Natural killer cell (primary cell): ENCODE measurements around the gene ZNF529. TPM values are rescaled to one million over a fixed set of nuclear protein-coding genes. Genes with fewer than 3 reads are reported as not detected.

Source experiments
- ATAC-seq, 3 donors: fragments of 150-1000 bp in 2 of 3; fragments of 200-7000 bp in 1 of 3; cut with Tn5 transposase; 1 replicate in 1 of 3; 2 replicates in 2 of 3; pipeline ENCODE4 v1.10.0; 2021; ENCODE audit warnings: mild to moderate bottlenecking in 2 of 3, moderate library complexity in 2 of 3
- DNase-seq, 2 donors: peaks; one replicate each; pipeline versions ENCODE4 v3.0.0 to v3.0.0-alpha.2; 2013 to 2021; ENCODE audit warnings: mixed read lengths in 1 of 2
- H3K27ac ChIP-seq: one replicate; pipeline ENCODE4 v1.5.1; 2013; ENCODE audit warnings: mild to moderate bottlenecking, low read length
- H3K27me3 ChIP-seq: one replicate; pipeline ENCODE4 v1.6.1; 2013; ENCODE audit warnings: low read length; ENCODE audit not compliant: control insufficient read depth, insufficient read depth
- H3K36me3 ChIP-seq: one replicate; pipeline ENCODE4 v1.6.1; 2013; ENCODE audit warnings: low read length; ENCODE audit not compliant: control insufficient read depth, insufficient read depth
- H3K4me1 ChIP-seq: one replicate; pipeline ENCODE4 v1.6.1; 2013; ENCODE audit warnings: low read length; ENCODE audit not compliant: control insufficient read depth, insufficient read depth
- H3K4me3 ChIP-seq: one replicate; pipeline ENCODE4 v1.5.1; 2013; ENCODE audit warnings: low read length
- H3K9me3 ChIP-seq: one replicate; pipeline ENCODE4 v1.6.1; 2013; ENCODE audit warnings: low read length; ENCODE audit not compliant: control insufficient read depth, insufficient read depth
- H3K27ac Mint-ChIP-seq, 2 donors: one replicate each; pipeline ENCODE4 v1.8.0; 2022; ENCODE audit warnings: mild to moderate bottlenecking in 2 of 2, mixed read lengths in 2 of 2, moderate library complexity in 1 of 2
- H3K27me3 Mint-ChIP-seq, 2 donors: one replicate each; pipeline ENCODE4 v1.8.0; 2022; ENCODE audit warnings: low read depth in 2 of 2, mixed read lengths in 2 of 2
- H3K36me3 Mint-ChIP-seq: one replicate; pipeline ENCODE4 v1.8.0; 2022; ENCODE audit warnings: mixed read lengths
- H3K4me1 Mint-ChIP-seq, 2 donors: one replicate each; pipeline ENCODE4 v1.8.0; 2022; ENCODE audit warnings: mixed read lengths in 2 of 2
- H3K4me3 Mint-ChIP-seq: one replicate; pipeline ENCODE4 v1.8.0; 2022; ENCODE audit warnings: mild to moderate bottlenecking, moderate library complexity, mixed read lengths
- H3K9me3 Mint-ChIP-seq, 2 donors: one replicate each; pipeline ENCODE4 v1.8.0; 2022; ENCODE audit warnings: mixed read lengths in 2 of 2
- WGBS: methylation state at CpG from one replicate; pipeline ENCODE4 v1.1.7; 2013; ENCODE audit warnings: missing lambda C conversion rate; ENCODE audit not compliant: insufficient coverage; 5-methylcytosine and 5-hydroxymethylcytosine counted together
- intact Hi-C: fragments of 100-400 bp; cut with micrococcal nuclease; formaldehyde crosslinking; loops from one replicate; pipeline ENCODE4 v1.14.2; 2022
- total RNA-seq, 4 donors: library from RNA; stranded (reverse); fragments of 120-200 nt in 1 of 4; gene quantifications; one replicate each; pipeline versions ENCODE4 v1.2.3 to v1.2.4, GENCODE V29; 2013 to 2022
- TF ChIP-seq, protein P1 (sequence below): fragments of 200-600 bp; IDR thresholded peaks from one replicate; pipeline ENCODE4 v1.8.0; 2022; ENCODE audit warnings: antibody characterized with exemption

ZNF529 gene
- total RNA-seq, 3 donors from 2014 or later (not counting 1 experiment from before 2014, with no cell fraction given): 23.5 to 36.4 (median 29.2) TPM

DNA sequence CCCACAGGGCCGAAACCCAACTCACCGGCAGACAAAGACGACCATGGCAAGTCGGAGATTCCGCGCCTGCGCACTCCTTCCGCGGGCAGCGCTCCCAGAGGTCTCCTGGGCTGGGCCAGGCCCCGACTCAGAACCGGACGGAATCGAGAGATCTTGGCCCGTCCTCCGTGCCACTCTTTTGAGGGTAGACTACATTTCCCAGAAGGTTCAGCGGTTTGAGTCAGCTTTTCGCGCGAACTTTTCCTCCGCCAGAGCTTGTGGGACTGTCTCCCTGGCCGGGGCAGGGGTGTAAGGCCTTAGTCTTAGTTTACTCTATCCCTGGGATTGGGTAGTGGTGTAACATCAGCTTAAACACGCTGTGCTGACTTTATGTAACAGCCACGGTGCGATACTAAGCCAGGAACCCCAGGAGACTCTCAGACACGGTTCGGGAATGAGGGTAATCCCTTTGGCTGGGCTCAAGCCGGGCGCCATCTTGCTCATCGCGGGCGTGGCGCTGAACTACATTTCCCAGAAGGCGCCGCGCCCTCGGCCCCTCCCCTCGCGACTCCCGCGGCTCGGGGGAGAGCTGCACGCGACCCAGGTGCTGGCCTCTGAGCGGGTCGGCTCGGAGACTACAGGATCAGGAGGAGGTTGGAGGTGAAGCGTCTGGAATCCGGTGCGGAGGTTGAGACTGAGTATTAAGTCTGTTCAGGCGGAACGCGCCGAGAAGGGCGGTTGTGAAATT, 44.7 kb downstream of the ZNF529 start, which contains the start of gene ZNF260:
ZNF260 (minus strand) TSS at position 78 of the 727 bp plus-strand sequence. CDS start 13,033 bp downstream, outside the sequence.
- DNase-seq (peak; percentile 90 to 94), ATAC-seq (peak; percentile 77 to 92 (median 84))
- H3K4me3 ChIP-seq: peak within 1 kb of the TSS; percentile 76
- peaks cover 5% of the 10 kb centered on the region for H3K9me3 ChIP-seq
- Mint-ChIP-seq H3K27me3 (no peaks in the 10 kb centered on the region), H3K4me3 (peak within 1 kb of the TSS; percentile 97), H3K36me3 (peaks cover 8% of the 10 kb centered on the region), H3K4me1 (peaks cover 27 to 30% of the 10 kb centered on the region in 2 donors), H3K9me3 (peaks cover 0 to 7% of the 10 kb centered on the region in 2 donors), H3K27ac (peak within 1 kb of the TSS; percentile 94 to 99)
- H3K27ac ChIP-seq: peak within 1 kb of the TSS; percentile 93
- under 1% methylated on average over 55 of the region's 55 CpGs for WGBS
- TF ChIP-seq, protein P1, sequence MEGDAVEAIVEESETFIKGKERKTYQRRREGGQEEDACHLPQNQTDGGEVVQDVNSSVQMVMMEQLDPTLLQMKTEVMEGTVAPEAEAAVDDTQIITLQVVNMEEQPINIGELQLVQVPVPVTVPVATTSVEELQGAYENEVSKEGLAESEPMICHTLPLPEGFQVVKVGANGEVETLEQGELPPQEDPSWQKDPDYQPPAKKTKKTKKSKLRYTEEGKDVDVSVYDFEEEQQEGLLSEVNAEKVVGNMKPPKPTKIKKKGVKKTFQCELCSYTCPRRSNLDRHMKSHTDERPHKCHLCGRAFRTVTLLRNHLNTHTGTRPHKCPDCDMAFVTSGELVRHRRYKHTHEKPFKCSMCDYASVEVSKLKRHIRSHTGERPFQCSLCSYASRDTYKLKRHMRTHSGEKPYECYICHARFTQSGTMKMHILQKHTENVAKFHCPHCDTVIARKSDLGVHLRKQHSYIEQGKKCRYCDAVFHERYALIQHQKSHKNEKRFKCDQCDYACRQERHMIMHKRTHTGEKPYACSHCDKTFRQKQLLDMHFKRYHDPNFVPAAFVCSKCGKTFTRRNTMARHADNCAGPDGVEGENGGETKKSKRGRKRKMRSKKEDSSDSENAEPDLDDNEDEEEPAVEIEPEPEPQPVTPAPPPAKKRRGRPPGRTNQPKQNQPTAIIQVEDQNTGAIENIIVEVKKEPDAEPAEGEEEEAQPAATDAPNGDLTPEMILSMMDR: no peak
- H3K27me3 ChIP-seq: no peaks in the 10 kb centered on the region
- peaks cover 7% of the 10 kb centered on the region for H3K36me3 ChIP-seq
- intact Hi-C loops: loop anchor here (1.0 to 2.0 kb wide), 11 partner anchors 39 to 1066 kb away; partner anchors contain the start of genes ZNF345, ZNF382, ZNF461 and ZNF527
- peaks cover 17% of the 10 kb centered on the region for H3K4me1 ChIP-seq

GRCh38 chr19:36527873-36528193, 45.3 kb downstream of the ZNF529 start:
- H3K27me3 Mint-ChIP-seq: no peaks in the 10 kb centered on the region
- no peaks in the 10 kb centered on the region for H3K27me3 ChIP-seq
- peaks cover 3 to 11% of the 10 kb centered on the region in 2 donors for H3K9me3 Mint-ChIP-seq
- peak overlapping the region; percentile 93 for H3K27ac ChIP-seq
- H3K4me3 ChIP-seq: peak overlapping the region; percentile 76
- peaks cover 8% of the 10 kb centered on the region for H3K36me3 ChIP-seq
- TF ChIP-seq, protein P1: no peak
- H3K4me1 ChIP-seq: peaks cover 17% of the 10 kb centered on the region
- DNase-seq: no peak
- H3K9me3 ChIP-seq: peaks cover 4% of the 10 kb centered on the region
- peak overlapping the region; percentile 94 to 99 for H3K27ac Mint-ChIP-seq
- intact Hi-C loops: loop anchor here (1.0 to 2.0 kb wide), 11 partner anchors 39 to 1066 kb away; partner anchors contain the start of genes ZNF345, ZNF382, ZNF461 and ZNF527
- no peak for ATAC-seq
- peaks cover 13% of the 10 kb centered on the region for H3K36me3 Mint-ChIP-seq
- WGBS: 0% methylated on average over 12 of the region's 13 CpGs
- peaks cover 27 to 30% of the 10 kb centered on the region in 2 donors for H3K4me1 Mint-ChIP-seq
- H3K4me3 Mint-ChIP-seq: peak overlapping the region; percentile 97

DNA sequence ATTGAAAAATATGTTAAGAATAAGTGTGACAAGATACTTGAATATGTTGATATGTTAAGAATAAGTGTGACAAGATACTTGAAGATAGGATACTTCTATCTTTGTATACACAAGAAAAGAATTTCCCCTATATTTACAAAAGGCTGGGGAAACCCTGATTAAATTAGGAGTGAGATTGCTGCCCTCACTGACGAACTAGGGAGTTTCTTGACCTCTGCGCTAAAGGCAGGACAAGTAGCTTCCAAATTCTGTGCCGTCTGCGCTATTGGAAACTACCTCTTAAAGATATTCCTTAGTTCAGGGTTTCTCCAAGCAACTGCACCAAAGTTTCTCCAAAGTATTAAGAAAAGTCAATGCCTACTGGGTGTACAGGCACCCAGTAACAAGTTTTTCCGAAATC, 45.8 kb downstream of the ZNF529 start:
- intact Hi-C loops: no loop called here

More for the DNA sequence above, 45.8 kb downstream of the ZNF529 start:
- peaks cover 11% of the 10 kb centered on the region for H3K36me3 ChIP-seq
- H3K9me3 ChIP-seq: peaks cover 4% of the 10 kb centered on the region
- TF ChIP-seq, protein P1: no peak
- no peak overlapping the region for H3K27ac ChIP-seq
- Mint-ChIP-seq H3K4me1 (peaks cover 27 to 30% of the 10 kb centered on the region in 2 donors), H3K27ac (peak overlapping the region; percentile 94 to 99), H3K4me3 (peak overlapping the region; percentile 97), H3K27me3 (no peaks in the 10 kb centered on the region), H3K9me3 (peaks cover 4 to 11% of the 10 kb centered on the region in 2 donors), H3K36me3 (peaks cover 16% of the 10 kb centered on the region)
- H3K4me3 ChIP-seq: peak overlapping the region; percentile 76
- WGBS: 41% methylated on average over 4 of the region's 5 CpGs
- no peaks in the 10 kb centered on the region for H3K27me3 ChIP-seq
- ATAC-seq: no peak
- peak in 1 of 2 donors; percentile 21 for DNase-seq
- peaks cover 17% of the 10 kb centered on the region for H3K4me1 ChIP-seq
